ENCODE results near the gene ENO2. TPM values are rescaled to one million over a fixed set of nuclear protein-coding genes. Genes with fewer than 3 reads are reported as not detected.

Gene ENO2
- total and polyA plus RNA-seq, 8 donors = 9.3 to 50.0 (median 15.5) TPM

GRCh38 chr12:6932766-6933165 is 18.4 kb downstream of the ENO2 start:
- Histone ChIP-seq H3K4me3 (no peak overlapping the region), H3K27ac (no peak overlapping the region), H3K36me3 (peaks cover 0 to 37% of the 10 kb centered on the region in 2 donors), H3K9me3 (no peaks in the 10 kb centered on the region), H3K27me3 (peaks cover 0 to 12% of the 10 kb centered on the region in 2 donors), H3K4me1 (peaks cover 34 to 82% of the 10 kb centered on the region in 2 donors)
- no peak for DNase-seq
- no peak for ATAC-seq
- intact Hi-C loops (cut with DNase I) = no loop called here
- no peak for TF ChIP-seq CTCF (IDR thresholded peaks at IDR 0.05)

- H3K4me3 ChIP-seq = no peak overlapping the region
- peaks cover 0 to under 1% of the 10 kb centered on the region in 2 donors for H3K27me3 ChIP-seq
- TF ChIP-seq CTCF (IDR thresholded peaks at IDR 0.05) = no peak
- DNase-seq (peak in 1 of 4 donors; percentile 52), ATAC-seq (no peak)
- H3K9me3 ChIP-seq = no peaks in the 10 kb centered on the region
- intact Hi-C loops (cut with DNase I) = no loop called here
- peaks cover 0 to 45% of the 10 kb centered on the region in 2 donors for H3K36me3 ChIP-seq
- peaks cover 37 to 88% of the 10 kb centered on the region in 2 donors for H3K4me1 ChIP-seq
- H3K27ac ChIP-seq = peak overlapping the region; percentile 39 to 53
Measured at GRCh38 chr12:6934110-6934509, 19.7 kb downstream of the ENO2 start.

GRCh38 chr12:6935371-6936193 is 21.2 kb downstream of the ENO2 start:
- peaks cover 24 to 73% of the 10 kb centered on the region in 2 donors for H3K4me1 ChIP-seq
- peak overlapping the region in 1 of 2 donors; percentile 53 for H3K27ac ChIP-seq
- H3K9me3 ChIP-seq = no peaks in the 10 kb centered on the region
- no peak overlapping the region for H3K4me3 ChIP-seq
- TF ChIP-seq CTCF (IDR thresholded peaks at IDR 0.05) = no peak
- DNase-seq = peak in 1 of 4 donors; percentile 28
- H3K36me3 ChIP-seq = peaks cover 0 to 55% of the 10 kb centered on the region in 2 donors
- no peaks in the 10 kb centered on the region for H3K27me3 ChIP-seq
- no peak for ATAC-seq
- intact Hi-C loops (cut with DNase I) = no loop called here

DNA sequence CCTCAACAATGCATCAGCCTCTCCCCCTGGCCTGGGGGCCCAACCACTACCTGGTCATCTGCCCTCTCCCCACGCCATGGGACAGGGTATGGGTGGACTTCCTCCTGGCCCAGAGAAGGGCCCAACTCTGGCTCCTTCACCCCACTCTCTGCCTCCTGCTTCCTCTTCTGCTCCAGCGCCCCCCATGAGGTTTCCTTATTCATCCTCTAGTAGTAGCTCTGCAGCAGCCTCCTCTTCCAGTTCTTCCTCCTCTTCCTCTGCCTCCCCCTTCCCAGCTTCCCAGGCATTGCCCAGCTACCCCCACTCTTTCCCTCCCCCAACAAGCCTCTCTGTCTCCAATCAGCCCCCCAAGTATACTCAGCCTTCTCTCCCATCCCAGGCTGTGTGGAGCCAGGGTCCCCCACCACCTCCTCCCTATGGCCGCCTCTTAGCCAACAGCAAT is 21.8 kb downstream of the ENO2 start:
- no peak for ATAC-seq
- Histone ChIP-seq H3K9me3 (no peaks in the 10 kb centered on the region), H3K4me1 (peaks cover 22 to 67% of the 10 kb centered on the region in 2 donors), H3K4me3 (no peak overlapping the region), H3K36me3 (peaks cover 0 to 61% of the 10 kb centered on the region in 2 donors), H3K27ac (peak overlapping the region in 1 of 2 donors; percentile 94), H3K27me3 (no peaks in the 10 kb centered on the region)
- intact Hi-C loops (cut with DNase I) = no loop called here
- no peak for TF ChIP-seq CTCF (IDR thresholded peaks at IDR 0.05)
- DNase-seq = peak in 1 of 4 donors; percentile 51

Measured in left lung (tissue), 10 donors.